ENCODE data around the gene CUX1.

DNA sequence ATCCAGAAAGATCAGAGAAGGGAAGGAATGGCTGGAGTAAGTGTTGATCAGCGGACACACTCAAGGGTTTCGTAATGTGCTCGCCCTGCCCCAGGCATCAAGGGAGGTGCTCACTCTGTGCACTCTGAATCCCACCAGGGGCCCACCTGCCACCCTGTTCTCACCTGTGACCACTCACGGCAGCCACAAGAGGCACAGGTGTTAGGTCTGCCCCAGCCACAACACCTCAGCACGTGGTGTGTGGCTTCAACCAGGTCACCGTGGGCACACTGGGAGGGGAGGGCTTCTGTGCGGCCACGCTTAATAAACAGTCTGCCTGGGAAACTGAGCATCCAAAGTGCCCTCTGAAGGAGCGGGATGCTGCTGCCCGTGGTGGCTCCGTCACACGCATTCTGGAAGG, 49.8 kb downstream of the CUX1 start:
- no peak for TF ChIP-seq CTCF (IDR thresholded peaks at IDR 0.05; ENCODE audit: borderline replicate concordance, extremely low read depth, low read length, poor library complexity, severe bottlenecking)
- no peak for TF ChIP-seq EZH2 (IDR thresholded peaks at IDR 0.05; ENCODE audit: borderline replicate concordance, low read depth, low read length, severe bottlenecking)
